GM18873 (cell line): ENCODE measurements around the gene PLLP.

ENCODE experiments used
- ATAC-seq: cut with Tn5 transposase; IDR thresholded peaks from one replicate; pipeline ENCODE4 v1.9.1; 2021; ENCODE audit warnings: mild to moderate bottlenecking, moderate library complexity, moderate number of reproducible peaks; ENCODE audit not compliant: unreplicated experiment, low FRiP score

PLLP gene

DNA sequence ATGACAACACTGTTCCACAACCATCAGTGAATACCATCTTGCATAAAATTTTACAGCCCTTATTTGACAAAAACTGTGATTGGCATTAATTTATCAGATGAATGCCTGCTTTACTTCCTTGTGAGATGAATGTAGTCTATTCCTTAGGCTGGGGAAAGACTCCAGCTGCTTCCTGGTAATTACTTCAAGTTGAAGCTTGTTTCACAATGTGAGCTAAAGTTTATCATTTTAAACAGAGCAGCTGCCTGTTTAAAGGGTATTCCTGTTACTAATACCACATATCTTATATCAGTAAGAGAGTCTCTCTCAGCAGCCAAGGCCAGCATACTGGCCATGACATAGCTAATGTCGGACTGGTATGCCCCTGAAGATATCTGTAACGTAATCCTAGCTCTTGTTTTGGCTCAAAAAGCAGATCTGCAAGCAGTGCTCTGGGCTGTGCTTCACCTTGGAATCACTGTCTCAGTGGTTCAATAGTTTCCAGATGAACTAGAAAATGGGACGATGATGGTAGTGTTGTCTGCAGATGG lies 52.6 kb downstream of the PLLP start:
- ATAC-seq, result no peak

DNA sequence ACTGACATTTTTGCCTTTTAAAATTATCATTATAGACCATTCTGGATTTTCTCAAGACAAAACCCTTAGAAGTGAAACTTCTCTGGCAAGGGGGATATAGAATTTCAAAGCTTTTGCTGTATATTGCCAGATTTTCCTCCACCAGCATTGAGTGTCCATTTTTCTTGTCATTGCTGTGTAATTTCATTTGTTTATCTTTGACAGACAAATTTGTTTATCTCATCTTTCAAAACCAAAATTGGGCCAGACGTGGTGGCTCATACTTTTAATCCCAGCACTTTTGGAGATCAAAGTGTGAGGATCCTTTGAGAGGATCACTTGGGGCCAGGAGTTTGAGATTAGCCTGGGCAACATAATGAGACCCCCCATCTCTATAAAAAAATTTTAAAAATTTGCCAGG lies 55.4 kb downstream of the PLLP start:
- no peak for ATAC-seq

DNA sequence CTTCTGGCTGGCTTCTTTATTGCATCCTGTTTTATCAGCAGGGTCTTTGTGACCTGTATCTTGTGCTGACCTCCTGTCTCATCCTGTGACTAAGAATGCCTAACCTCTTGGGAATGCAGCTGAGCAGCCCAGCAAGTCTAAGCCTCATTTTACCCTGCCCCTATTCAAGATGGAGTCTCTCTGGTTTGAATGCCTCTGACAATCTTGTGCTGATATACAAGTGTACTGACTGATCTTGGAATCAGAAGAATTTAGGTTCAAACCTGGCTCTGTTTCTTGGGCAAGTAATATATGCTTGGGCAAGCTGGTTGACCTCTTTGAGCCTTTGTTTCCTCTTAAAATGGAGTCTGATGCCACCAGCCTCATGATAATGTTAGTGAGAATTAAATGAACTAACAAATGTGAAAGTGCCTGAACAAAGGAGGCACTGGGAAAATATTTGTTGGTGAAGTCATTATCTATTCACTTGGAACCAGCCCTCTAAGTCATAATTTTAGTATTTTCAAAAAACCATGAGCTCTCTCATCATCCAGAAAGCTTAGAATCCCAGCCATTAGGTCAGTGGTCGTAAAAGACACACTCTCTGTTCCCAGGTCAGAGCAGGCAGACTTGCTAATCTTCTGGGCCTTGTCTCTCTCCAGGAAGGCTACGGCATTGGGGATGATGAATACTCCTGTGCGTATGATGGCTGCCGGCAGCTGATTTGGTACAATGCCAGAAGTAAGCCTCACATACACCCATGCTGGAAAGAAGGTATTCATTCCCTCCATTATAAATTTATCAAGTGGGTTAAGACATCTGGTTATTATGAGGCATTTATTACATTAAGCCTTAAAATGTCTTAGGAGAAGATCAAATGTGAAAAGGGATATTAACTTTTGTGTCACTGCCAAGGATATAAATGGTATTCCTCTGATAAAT lies 57.5 kb downstream of the PLLP start:
- ATAC-seq, result no peak

DNA sequence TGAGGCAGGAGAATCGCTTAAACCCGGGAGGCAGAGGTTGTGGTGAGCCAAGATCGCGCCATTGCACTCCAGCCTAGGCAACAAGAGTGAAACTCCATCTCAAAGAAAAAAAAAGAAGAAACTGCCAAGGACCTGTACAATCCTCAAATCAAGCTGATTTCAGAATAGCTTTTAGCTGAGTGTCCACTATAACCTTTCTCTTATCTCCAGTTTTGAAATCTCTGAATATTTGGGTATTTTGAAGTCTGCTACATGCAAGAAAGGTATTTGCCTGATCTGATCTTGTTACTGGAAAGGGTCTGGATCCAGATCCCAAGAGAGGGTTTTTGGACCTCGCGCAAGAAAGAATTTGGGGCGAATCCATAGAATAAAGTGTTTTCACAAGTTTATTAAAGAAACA lies 58.5 kb downstream of the PLLP start:
- ATAC-seq, result no peak

DNA sequence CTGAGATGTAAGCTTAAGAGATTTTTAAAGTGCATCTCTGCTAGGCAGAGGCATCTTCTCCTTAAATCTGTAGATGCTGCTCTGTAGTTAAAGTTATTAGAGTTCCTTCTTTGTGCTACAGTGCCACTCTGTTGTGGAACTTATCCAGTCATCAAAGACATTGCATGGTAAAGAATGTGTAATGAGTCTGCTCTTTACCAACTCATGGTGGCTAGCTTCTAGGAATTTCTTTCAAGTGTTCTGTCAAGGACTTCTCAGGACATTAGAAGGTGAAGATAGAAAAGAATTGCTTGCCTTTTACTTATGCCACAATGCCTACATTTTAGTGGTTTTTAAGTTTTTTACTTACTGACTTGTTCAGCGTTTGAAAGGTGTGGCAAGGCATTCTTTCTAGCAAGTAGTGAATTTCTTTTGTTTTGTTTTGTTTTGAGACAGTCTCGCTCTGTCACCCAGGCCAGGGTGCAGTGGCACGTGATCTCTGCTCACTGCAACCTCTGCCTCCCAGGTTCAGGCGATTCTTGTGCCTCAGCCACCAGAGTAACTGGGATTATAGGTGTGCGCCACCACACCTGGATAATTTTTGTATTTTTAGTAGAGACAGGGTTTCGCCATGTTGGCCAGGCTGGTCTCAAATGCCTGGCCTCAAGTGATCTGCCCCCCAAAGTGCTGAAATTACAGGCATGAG lies 59.7 kb downstream of the PLLP start:
- no peak for ATAC-seq

DNA sequence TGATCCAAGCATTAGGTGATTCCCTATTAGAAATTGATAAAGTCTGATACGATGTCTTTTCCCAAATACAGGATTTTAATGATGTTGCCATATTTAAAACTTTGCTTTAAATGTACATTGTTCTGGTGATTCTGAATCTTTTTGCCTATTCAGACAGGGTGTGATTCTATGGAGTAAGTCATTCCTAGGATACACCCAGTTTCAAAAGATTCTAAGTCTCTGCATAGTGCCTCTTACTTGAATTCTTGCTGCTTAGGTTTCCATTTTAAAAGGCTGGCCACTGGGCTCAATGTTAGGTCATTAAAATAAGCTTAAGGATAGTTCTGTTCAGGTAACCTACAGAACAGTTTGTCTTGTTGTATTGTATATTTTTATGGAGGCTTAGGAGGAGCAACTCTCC lies 61.4 kb downstream of the PLLP start:
- ATAC-seq, result no peak

DNA sequence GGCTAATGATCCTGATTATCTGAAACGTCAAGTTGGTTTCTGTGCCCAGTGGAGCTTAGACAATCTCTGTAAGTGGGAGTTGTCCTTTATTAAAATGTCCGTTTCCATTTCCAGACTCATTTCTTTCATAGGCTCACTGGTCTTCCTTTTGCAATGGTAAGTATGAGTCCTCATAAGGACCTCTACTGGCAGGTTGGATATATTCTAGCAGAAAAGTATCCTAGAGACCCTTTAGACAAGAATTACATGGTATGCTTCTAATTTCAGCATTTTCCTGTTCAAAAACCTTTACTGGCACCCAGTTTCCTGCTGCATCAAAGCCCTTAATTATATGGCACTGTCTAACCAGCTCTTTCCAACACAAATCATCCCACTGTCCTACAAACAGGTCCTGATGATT lies 67.5 kb downstream of the PLLP start:
- no peak for ATAC-seq

DNA sequence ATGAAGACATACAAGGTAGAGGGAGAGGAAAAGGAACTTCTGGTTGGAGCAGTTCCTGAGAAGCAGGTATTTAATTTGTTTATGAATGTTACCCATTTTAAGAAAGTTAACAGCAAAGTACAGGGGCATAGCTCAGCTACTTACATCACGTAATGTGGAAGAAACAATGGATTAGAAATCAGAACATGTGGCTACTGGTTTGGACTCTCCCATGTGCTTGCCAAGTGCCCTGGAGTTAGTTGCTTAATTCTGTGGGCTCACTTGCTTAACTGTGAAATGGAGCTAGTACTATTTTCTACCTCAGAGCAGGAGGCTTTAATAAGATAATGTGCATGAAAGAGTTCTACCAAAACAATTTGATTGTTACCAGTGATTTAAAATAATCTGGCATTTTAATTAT lies 71.0 kb downstream of the PLLP start:
- ATAC-seq, result no peak

DNA sequence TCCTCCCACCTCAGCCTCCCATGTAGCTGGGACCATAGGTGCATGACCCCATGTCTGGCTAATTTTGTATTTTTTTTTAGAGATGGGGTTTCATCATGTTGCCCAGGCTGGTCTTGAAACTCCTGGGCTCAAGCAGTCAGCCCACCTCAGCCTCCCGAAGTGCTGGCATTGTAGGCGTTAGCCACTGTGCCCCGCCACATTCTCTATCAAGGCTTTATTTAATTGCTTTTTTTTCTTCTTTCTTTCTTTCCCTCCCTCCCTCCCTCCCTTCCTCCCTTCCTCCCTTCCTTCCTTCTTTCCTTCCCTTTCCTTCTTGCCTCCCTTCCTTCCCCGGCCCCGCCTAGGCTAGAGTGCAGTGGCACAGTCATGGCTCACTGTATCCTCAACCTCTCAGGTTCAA lies 74.7 kb downstream of the PLLP start:
- no peak for ATAC-seq

DNA sequence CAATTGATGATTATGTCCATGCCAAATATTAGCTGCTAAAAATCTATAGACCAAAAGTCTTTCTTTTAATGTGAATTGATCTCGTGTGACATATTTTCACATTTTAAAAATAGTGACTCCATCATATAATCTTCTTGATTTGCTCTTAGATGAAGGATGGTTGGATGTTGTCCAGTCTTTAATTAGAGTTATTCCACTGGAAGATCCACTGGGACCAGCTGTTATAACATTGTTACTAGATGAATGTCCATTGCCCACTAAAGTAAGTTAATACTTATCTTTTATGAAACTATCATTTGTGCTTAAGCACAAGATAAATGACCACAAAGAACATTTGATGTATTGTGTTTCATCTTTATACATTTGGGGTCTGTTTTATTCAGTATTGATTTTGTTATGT lies 75.5 kb downstream of the PLLP start:
- ATAC-seq, result no peak
